Stimulated activated CD4-positive, alpha-beta T cell treated with anti-CD3 and anti-CD28 coated beads, Interleukin-15, amount 100 ng/mL, for 24 hours (primary cell): Measurements from ENCODE around the gene C1orf210.

Experiments
- DNase-seq: peaks from one replicate; pipeline ENCODE4 v3.0.0-alpha.2; 2020

The C1orf210 gene

GRCh38 chr1:43285269-43285990, at the start of gene C1orf210:
Gene C1orf210, minus strand, starts transcription at chr1:43285581. Its CDS starts 2,311 bp downstream, at chr1:43283270.
- no peak for DNase-seq

- no peak for DNase-seq
Measured at GRCh38 chr1:43334453-43335205, 49.2 kb upstream of the C1orf210 start.

- DNase-seq: no peak
Measured at GRCh38 chr1:43331688-43332087, 46.3 kb upstream of the C1orf210 start.

GRCh38 chr1:43329995-43330751, 44.8 kb upstream of the C1orf210 start:
- peak; percentile 83 for DNase-seq

- DNase-seq: no peak
Measured at GRCh38 chr1:43327549-43328292, 42.3 kb upstream of the C1orf210 start.

- no peak for DNase-seq
Measured at GRCh38 chr1:43325381-43325780, 40.0 kb upstream of the C1orf210 start.

GRCh38 chr1:43324810-43325209, 39.4 kb upstream of the C1orf210 start:
- DNase-seq: no peak

- DNase-seq: no peak
Measured at GRCh38 chr1:43322506-43322905, 37.1 kb upstream of the C1orf210 start.

- DNase-seq: no peak
Measured at GRCh38 chr1:43321331-43321891, 36.0 kb upstream of the C1orf210 start.

- DNase-seq: no peak
Measured at GRCh38 chr1:43319766-43320165, 34.4 kb upstream of the C1orf210 start.

GRCh38 chr1:43319288-43319687, 33.9 kb upstream of the C1orf210 start:
- no peak for DNase-seq

- DNase-seq: no peak
Measured at GRCh38 chr1:43318831-43319230, 33.5 kb upstream of the C1orf210 start.

GRCh38 chr1:43317817-43318471, 32.6 kb upstream of the C1orf210 start:
- DNase-seq: peak; percentile 5

GRCh38 chr1:43316738-43317520, 31.5 kb upstream of the C1orf210 start:
- no peak for DNase-seq

GRCh38 chr1:43315963-43316737, 30.8 kb upstream of the C1orf210 start:
- DNase-seq: no peak

- no peak for DNase-seq
Measured at GRCh38 chr1:43315481-43315880, 30.1 kb upstream of the C1orf210 start.

GRCh38 chr1:43314233-43314632, 28.9 kb upstream of the C1orf210 start:
- no peak for DNase-seq

GRCh38 chr1:43313771-43314170, 28.4 kb upstream of the C1orf210 start:
- no peak for DNase-seq

GRCh38 chr1:43312663-43313515, 27.5 kb upstream of the C1orf210 start:
- no peak for DNase-seq
